Pulmonary artery endothelial cell (primary cell): ENCODE results near the gene JPT2. TPM values are rescaled to one million over a fixed set of nuclear protein-coding genes. Genes with fewer than 3 reads are reported as not detected.
A peak's percentile ranks its signal among the peaks of the same experiment; 100 is the strongest.

ENCODE experiments used
- DNase-seq: peaks from one replicate; pipeline ENCODE4 v3.0.0-alpha.2; 2011; ENCODE audit warnings: low read depth, low spot score
- total RNA-seq: library from RNA; depleted of rRNA; stranded (reverse); fragments of >200 nt; gene quantifications from 2 replicates; pipeline ENCODE4 v1.2.3, GENCODE V29; 2014

The JPT2 gene, protein sequence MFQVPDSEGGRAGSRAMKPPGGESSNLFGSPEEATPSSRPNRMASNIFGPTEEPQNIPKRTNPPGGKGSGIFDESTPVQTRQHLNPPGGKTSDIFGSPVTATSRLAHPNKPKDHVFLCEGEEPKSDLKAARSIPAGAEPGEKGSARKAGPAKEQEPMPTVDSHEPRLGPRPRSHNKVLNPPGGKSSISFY
- total RNA-seq: 45.9 and 81.5 TPM in 2 replicates

DNA sequence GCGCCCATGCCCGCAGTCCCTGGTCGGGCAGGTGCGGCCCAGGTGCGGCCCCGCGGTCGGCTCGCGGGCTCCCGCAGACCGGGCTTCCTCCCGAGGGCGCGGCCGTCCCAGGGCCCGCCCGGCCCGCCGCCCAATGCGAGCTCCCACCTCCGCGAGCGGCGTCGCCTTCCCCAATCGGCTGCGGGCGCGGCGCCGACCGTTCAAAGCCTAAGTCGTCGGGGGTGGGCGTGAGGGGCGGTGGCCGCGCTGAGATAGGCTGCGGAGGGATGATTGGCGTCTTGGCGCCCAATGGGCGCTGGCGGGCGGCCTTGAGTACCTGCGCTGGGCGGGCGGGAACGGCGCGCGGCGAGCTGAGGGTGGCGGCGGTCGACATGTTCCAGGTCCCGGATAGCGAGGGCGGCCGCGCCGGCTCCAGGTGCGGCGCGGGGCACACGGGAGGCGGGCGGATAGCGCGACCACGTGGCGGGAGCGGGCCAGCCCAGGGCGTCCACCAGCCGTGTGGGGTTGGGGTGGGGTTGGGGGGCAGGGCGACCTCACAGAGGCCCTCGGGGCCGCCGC is at the start of gene JPT2:
Gene JPT2, plus strand, starts transcription at position 338 of the 558 bp plus-strand sequence. Its CDS starts 34 bp downstream, at position 372.
- DNase-seq: peak; percentile 86

DNA sequence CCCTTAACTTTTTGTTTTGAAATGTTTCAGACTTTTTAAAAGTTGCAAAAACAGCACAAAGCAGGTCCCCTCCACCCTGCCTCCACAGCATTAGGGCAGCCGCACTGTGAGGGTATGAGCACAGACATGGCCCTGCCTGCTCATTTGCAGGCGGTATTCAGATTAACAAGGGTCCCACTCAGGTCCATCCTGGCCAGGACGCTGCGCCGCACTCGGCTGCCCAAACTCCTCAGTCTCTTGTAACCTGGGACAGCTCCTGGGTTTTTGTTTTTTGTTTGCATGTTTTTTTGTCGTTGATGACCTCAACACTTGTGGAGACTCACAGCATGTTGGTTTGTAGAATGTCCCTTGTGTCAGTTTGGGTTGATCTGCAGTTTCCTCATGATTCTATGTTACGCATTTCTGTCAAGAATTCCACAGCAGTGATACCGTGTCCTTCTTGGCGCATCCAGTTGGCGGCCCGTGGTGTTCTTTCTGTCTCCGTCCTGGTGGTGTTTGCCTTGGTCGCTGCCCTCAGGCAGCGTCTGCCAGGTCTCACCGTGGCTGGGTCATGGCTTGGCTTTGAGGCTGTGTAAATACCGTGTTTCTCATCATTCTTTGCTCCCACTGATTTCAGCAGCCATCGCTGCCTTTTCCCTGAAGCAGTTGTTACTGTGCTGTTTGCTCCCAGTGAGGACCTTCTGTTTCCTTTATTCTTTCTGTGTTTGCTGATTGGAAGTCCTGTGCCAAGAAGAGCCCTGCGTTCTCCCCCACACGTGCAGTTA is 47.4 kb upstream of the JPT2 start:
- no peak for DNase-seq

DNA sequence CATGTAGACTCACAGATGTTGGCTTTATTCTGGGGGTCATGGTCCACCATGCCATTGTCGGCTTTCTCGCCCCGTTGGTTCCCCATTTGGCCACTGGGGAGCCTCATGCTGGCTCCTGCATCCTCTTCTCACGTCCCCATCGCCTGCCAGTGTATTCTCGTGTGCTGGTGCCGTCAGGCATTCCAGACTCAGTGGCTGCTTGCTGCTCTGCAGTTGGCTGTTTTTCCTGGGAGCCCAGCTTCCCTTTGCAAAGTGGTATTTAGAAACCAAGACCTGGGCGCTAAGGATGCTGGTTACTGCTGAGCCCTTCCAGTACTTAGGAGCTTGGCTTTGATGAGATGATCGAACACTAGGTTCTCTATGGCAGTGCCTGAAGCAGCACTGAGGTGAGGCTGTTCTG is 46.8 kb upstream of the JPT2 start:
- DNase-seq: no peak

DNA sequence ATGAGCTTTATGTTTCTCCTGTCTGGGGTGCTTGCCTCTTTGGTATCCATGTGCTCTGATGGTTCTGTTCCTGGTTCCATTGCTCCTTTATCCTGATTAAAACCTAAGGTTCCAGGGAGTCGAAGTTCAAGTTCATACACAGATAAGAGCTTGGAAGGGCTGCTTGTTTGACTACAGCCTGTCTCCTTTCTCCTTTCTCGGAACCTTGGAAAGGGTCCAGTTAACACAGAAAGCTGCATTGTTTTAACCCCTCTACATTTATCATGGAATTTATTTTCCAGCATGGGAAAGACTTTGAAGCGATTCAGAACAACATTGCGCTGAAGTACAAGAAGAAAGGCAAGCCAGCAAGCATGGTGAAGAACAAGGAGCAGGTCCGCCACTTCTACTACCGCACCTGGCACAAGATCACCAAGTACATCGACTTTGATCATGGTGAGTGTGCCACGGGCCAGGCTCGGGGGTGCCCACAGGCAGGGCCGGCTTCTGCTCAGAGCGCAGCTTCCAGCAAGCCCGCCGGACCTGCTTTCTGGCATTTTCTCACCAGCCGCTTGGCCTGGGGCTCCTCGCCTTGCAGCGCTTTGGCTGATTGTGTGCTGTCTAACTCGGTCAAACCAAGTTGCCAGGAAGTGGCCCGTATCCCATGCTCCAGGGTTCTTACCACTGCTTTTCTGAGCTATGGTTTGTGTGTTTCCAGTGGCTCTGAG is 46.0 kb upstream of the JPT2 start:
- DNase-seq: no peak

DNA sequence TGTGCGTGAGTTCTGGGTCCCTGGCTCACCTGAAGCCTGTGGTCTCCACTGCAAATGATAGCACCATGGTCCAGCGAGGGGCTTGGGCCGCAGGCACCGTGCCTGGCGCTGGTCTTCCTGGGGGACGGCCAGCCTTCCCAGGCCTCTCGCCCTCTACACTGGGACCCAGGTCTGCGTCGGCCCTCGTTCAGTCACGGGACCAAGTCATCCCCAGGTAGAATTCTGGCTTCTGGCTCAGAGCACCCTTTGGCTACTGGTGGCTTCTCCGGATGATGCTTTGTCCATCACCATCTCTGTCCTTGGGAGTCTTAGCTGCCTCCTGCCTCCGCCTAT is 45.5 kb upstream of the JPT2 start:
- no peak for DNase-seq

DNA sequence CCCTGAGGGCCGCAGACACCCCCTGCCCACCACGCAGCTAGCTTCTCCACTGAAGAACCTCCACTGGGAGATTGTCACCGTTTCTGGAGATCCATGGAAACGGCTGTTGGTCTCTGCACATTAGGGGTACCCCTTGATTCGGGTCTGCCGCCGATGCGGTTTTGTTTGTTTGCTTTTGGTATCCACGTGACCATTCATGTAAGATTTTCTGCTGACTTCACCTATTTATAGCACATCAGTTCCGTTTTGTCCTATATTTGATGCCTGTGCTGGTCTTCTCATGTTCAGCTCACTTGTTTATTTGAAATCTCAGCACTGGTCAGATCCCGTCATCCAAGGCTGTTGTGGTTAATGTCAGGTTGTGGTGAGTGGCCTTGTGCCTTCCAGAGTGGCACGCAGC is 44.8 kb upstream of the JPT2 start:
- DNase-seq: no peak

DNA sequence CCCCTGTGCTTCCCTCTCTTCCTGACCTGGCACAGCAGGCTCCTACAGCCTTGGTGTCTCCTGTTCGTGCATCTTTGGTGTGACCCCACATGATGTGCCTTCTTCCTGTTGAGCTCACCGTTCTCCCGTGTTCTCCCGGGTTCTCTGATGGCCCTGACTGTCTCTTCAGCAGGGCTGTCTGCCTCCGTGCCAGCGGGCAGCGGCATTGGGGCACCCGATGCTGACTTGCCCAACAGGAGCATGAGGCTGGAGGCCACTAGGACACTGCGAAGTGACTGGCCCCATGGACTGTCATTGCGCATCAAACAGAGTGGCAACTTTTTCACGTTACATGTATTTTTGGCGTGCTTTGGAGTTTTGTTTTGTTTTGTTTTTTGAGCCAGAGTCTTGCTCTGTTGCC is 43.5 kb upstream of the JPT2 start:
- DNase-seq: no peak

DNA sequence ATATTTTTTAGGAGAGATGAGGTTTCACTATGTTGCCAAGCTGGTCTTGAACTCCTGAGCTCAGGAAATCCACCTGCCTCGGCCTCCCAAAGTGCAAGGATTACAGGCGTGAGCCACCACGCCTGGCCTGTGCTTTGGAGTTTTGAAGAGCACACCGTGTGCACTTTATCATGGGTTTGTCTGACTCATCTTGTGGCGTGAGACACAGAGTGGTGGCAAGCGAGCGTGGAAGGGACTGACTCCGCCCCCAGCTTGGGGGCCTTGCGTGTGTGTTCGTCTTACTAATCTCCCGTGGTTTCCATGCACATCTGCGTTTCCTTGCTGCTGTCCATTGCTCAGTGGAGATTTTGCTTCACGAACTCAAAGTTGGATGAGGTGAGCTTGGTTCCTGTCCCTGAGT is 43.0 kb upstream of the JPT2 start:
- no peak for DNase-seq

DNA sequence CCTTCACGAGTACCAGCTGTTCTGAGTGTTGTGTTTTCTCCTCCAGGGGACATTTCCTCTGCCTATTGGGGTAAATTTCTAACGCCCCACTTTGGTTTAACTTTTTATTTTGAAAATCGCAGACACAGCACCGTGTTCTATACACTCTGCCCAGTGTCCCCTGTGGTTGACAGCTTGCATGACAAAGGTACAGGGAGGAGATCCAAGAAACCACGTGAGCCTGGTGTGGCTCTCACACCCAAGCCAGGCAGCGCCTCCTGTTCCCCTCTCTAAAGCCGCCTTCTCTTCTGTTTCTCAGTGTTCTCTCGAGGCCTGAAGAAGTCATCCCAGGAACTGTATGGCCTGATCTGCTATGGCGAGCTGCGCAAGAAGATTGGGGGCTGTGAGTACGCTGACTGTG is 40.6 kb upstream of the JPT2 start:
- DNase-seq: no peak

DNA sequence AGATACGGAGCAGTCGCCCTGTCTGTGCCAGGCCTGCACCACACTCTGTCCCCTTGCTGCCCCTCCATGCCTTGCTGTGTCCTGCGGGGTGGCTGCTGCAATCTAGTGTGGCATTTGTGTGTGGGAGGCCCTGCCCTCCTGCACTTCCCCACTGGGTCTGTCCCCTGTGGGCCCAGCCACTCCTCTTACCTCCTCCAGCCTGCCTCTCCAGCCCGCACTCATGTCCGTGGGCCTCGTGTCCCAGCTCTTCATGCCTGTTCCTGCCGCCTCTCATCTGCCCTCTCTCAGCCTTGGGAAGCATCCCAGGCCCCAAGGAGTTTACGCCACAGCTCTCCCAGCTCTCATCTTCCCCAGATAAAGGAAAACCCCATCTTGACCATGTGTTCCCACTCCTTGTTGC is 39.3 kb upstream of the JPT2 start:
- DNase-seq: no peak

DNA sequence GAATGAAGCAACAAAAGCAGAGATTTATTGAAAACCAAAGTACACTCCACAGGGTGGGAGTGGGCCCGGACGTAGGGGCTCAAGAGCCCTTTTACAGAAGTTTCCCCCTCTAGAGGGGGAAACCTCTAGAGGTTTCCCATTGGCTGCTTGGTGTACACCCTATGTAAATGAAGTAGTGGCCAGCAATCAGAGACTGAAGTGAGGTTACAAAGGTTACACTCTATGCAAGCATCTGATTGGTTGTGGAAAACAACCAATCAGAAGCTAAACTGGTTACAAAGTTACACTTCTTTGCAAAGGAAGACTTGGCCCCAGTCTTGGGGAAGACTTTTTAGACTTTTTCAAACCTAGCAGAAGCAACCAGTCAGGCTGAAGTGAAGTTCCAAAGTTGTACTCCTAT is 38.8 kb upstream of the JPT2 start:
- DNase-seq: no peak

DNA sequence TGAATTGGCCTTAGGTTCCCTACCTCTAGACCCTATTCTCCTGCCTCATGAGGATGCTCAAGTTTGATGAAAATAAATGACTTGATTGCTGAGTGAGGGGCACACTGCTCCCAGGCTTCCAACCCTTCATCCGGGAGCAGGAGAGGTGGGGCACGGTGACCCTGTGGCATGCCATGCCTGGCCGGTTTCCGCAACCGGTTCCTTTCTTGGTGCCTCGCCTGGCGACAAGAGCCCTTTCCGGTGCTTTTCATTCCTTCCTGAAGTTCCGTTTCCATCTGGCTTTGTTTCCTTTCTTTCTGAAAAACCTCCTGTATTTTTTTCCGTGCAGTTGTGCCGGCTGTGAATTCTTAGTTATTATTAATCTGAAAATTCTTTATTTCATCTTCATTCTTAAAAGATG is 38.2 kb upstream of the JPT2 start:
- DNase-seq: no peak

DNA sequence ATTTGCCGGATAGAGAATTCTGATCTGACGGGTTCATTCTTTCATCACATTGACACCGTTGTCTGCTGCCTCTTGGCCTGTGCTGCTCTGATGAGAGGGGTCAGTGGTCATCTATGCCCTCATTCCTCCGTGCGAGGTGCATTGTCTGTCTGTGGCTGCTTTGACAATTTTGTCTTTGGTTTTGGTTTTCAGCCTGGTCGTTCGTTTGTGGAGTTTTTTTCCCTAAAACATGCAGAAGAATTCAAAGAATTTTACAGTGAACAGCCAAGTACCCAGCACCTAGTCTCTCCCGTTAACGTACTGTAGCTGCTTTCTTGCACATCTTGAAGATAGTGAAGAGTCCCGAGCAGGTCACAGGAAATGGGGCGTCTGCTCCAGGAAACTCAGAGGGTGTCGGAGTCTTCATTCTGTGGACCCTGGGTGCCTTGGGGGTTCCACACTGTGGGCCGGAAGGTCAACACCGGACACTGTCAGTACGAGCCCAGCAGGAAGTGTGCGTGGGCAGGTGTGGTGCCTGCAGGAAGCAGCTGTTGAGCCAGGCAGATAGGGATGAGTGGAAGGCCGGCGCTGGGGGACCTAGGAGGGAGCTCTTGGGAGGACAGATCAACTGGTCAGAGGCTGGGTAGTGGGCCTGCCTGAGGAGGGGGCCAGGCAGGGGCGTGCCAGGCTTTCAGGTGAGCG is 37.7 kb upstream of the JPT2 start:
- DNase-seq: no peak

DNA sequence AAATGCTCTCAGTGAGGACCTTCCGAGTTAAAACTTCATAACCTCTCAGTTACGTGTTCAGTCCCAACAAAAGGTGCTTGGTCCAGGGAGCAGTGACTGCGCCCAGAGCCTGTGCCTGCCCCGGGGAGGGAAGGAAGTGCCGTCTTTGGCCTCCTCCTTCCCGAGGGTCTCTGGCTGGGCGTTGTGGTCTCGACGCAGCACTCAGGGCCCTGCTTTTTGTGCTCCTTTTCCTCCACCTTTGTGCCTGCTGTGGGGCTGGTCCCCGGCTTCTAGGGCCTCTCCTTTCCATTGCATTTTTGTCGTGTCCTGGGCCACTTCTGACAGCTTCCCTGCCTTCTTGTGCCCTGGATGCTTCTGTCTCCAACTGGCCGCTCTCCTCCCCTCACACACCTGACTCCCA is 36.8 kb upstream of the JPT2 start:
- no peak for DNase-seq

DNA sequence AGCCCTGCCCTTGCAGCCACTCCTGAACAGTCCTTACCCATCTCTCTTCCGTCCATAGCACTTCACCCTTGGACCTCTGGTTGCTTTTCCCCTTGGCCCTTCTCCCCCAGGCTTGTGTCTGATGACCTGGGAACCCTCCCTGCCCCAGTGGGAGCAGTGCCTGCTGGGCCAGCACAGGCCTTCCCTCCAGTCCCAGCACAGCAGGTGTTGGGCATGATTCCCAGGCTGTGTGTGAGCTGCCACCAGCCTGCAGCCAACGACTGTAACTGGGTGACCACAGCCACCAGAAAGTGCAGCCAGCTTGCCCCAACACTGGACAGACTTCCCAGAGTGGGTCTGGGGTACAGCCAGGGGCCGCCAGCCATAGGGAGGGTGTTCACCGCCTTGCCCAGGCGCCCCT is 35.9 kb upstream of the JPT2 start:
- DNase-seq: no peak

DNA sequence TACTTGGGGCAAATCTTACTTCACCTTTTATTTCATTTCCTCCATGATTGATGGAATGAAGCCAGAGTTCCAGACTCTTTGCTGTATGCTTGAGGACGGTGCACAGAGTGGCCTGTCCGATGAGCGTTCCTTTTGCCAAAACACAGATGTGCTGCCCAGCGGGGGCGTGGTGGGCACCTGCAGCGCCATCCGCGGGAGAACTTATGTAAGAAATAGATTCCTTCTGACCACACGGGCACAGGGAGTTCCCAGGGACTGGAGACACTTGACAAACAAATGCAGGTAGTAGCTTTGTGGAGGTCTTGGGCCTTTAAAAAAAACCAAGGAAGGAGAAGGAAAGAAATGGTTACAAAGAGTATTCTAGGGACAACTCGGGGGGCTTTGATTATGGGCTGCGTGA is 35.3 kb upstream of the JPT2 start:
- no peak for DNase-seq

DNA sequence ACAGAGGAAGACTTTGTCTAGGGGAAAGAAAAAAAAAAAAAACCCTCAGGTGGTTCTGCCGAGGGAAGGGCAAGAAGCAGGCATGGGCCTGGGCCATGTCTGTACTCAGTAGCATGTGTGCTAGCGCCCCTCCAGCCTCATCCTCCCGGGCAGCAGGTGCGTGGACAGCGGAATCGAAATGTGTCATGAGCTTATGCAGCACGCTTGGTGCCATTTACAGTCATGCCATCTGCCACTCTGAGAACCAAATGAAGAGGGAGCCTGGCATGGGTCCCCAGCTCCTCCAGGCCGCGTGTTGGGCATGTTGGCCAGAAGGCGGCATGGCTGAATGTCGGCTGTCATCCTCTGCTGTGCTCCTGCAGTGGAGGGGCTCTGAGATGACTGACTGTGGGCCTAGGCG is 34.6 kb upstream of the JPT2 start:
- no peak for DNase-seq

DNA sequence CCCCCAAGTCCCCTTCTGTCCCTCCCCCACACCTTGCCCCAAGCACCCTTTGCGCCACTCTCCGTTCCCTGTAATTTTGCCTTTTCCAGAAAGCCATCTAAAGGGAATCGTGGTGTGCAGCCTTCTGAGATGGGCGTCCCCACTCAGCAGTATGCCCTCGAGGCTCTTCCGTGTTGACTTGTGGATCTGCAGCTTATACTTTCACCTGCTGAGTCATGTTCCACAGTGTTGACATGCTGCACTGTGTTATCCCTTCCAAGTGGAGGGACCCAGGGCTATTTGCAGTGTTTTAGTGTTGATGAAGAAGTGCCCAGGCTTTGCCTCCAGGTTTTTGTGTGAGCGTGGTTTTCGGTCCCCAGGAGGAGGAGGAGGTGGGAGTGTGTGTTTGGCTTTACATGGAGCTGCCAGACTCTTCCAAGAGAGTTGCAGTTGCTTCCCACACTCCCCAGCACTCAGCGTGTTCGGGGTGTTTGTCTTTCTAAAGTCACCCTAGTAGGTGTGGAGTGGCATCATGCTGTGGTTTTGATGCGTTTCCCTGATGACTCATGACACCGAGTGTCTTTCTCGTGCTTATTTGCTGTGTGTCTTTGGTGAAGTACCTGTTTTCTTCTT is 32.1 kb upstream of the JPT2 start:
- DNase-seq: no peak

DNA sequence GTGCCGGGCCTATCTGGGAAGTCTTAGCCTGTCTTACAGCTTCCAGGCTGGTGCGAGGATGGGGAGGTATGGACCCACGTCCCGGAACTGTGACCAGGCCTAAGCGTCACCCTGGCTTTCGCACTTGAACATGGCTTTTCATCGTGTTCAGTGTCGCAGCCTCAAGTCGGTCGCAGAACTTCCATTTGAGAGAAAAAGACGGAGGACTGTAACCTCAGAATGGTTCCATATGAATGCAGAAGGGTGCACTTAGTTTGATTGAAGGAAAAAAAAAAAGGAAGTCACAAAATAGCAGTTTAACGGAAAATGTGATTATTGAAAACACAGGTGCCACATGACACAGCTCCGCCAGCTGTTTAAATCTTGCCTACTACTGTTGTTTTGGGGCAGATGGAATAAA is 30.2 kb upstream of the JPT2 start:
- no peak for DNase-seq

DNA sequence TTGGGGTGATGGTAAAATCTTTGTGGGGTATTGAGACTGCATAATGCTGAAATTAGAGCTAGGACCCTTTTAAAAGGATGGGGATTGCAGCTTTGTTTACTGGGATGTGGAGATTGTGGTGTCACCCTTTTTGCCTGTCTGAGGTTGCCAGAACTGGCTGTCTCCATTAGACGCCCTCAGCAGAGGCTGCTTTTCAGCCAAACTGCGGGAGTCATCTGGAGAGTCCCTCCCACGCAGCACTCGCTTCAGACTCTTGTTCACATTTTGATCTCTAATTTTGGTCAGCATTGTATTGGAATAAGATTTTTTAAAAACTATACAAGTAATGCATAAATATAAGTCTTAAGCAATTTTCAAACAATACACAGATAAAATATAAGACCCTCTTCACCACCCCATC is 27.9 kb upstream of the JPT2 start:
- no peak for DNase-seq

DNA sequence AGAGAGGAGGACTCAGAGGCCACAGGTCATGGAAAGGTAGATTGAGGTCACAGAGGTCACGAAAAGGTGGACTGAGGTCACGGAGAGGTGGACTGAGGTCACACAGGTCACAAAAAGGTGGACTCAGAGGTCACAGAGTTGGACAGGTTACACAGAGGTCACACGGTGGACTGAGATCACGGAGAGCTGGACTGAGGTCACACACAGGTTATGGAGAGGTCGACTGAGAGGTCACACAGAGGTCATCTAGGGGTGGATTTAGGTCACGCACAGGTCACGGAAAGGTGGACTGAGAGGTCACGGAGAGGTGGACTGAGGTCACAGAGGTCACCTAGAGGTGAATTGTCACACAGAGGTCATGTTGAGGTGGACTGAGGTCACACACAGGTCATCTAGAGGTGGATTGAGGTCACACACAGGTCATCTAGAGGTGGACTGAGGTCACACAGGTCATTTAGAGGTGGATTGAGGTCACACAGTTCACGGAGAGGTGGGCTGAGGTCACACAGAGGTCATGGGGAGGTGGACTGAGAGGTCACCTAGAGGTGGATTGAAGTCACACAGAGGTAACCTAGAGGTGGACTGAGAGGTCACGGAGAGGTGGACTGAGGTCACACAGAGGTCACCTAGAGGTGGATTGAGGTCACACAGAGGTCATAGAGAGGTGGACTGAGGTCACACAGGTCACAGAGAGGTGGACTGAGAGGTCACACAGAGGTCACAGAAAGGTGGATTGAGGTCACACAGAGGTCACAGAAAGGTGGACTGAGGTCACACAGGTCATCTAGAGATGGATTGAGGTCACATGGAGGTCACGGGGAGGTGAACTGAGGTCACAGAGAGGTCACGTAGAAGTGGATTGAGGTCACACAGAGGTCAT is 26.7 kb upstream of the JPT2 start:
- DNase-seq: no peak
